NCI-H2029 treated with DMSO at 0.1 percent for 48 hours (cell line): ENCODE data around the gene CHPT1.
"Not testable (repeated sequence)": the region's sequence is repeated elsewhere in the genome, so short reads cannot be mapped to it uniquely, and the experiment has no call there.

Experiments used
- DNase-seq: peaks from one replicate; lab custom pipeline; 2025; lab: John Stamatoyannopoulos, UW

Gene CHPT1

DNA sequence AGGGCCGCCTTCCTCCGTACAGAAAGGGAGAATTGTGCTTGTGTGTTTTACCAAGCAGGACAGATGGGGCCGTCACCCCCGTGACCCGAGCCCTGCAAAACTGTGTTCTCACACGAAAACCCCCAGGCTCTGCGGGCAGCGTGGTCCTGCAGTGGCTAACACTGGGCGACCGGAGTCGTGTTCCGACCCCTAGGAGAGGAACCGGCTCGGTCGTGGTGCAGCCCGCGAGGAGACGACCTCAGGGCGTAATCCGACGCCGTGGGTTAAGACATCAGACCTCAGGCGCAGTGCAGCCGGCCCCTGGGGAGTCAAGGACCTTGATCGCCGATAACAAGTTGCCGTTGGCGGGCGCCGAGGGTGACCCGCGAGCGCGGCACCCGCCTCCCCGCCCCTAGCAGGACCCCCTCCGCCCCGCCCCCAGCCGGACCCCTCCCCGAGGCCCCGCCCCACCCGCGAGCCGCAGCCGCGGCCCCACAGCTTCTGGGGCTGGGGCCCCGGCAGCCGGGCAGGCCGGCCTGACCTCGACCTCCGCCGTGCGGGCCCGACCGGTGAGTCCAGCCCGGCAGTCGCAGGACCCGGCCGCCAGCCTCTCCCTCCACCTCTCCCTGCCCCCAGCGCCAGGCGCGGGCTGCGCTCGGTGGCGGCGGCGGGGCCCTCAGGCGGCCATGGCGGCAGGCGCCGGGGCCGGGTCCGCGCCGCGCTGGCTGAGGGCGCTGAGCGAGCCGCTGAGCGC, at the start of gene CHPT1:
Gene CHPT1 (plus strand): TSS at position 444 of the 733 bp plus-strand sequence. CDS start 222 bp downstream, at position 666.
- DNase-seq, result no peak

DNA sequence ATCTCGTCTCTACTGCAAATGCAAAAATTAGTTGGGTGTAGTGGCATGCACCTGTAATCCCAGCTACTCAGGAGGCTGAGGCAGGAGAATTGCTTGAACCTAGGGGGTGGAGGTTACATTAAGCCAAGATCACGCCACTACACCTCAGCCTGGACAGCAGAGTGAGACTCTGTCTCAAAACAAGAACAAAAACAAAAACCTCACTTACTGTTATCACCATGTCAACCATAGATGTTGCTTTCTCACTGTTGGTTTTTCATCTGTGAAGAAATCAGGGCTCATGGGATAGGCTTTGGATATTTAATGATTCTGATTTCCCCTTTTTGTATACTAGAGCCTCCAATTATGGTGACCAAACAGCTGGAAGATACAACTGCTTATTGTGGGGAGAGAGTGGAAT, 49.7 kb upstream of the CHPT1 start:
- DNase-seq, result no peak

DNA sequence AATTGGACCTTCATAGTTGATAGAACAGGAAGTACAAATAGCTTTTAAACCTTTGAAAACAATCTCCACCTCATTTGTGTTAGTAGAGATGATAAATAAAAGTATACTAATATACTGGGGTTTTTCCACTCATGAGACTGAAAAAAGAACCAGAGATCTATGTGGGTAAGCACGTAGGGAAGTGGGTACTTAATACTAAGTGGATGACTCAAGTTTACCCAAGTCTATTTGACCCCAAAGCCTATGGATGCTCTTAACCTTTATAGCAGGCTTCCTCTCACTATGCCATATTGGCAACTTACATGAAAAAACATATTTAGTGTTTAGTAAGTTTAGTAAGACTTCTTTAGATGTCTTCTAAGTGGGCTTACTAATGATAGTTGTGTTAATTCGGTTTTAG, 49.2 kb upstream of the CHPT1 start:
- no peak for DNase-seq

DNA sequence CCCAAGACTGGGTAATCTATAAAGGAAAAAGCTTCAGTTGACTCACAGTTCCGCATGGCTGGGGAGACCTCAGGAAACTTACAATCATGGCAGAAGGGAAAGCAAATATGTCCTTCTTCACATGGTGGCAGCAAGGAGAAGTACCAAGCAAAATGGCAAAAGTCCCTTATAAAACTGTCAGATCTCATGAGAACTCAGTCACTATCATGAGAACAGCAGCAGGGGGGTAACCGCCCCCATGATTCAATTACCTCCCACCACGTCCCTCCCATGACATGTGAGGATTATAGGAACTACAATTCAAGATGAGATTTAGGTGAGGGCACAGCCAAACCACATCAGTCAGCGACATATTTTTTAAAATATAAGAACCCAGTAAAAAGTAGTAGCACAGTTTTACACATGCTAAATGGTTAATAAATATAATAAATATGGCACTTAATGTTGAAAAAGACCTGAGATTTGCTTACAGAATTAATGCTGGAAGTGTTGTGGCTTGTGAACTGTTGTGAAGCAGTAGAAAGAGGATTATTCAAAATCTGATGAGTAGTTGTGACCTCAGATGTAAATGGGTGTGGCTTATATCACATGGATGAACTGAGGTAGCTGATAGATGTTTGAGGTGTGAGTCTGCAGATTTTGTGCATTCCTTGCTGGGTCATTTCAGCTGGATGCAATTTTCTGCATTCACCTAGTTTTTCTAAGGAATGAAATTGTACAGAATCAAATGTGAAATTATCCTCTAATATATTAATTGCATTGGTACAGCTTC, 46.9 kb upstream of the CHPT1 start:
- DNase-seq, result no peak

DNA sequence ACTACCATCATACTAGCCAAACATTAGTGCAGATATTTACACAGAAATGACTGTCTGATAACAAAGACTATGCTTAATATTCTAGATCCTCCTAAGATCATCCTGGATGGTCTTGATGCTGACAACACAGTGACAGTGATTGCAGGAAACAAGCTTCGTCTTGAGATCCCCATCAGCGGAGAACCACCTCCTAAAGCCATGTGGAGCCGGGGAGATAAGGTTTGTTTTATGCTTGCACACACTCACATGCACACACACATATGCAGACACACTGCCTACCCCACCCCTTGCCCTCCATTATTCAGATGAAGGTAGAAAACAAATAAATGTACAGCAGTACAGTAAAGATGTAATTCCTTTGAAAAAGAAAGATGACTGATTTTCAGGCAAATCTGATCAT, 44.4 kb upstream of the CHPT1 start:
- DNase-seq, result no peak

DNA sequence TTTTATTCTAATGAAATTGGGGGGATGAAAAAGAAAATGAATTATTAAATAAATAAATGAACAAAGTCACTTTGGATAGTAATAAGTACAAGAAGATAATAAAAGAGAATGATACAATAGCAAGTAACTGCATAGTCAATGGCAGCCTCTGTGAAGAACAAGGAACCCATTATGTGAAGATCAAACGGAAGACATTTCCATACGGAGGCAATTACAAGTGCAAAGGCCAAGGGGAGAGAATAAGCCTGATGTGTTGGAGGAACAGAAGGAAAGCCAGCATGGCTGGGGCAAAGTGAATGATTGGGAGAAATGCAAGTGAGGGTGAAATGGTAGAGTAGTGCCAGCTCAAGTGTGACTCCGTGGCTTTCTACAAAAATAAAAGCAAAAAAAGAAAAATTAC, 43.9 kb upstream of the CHPT1 start:
- no peak for DNase-seq

DNA sequence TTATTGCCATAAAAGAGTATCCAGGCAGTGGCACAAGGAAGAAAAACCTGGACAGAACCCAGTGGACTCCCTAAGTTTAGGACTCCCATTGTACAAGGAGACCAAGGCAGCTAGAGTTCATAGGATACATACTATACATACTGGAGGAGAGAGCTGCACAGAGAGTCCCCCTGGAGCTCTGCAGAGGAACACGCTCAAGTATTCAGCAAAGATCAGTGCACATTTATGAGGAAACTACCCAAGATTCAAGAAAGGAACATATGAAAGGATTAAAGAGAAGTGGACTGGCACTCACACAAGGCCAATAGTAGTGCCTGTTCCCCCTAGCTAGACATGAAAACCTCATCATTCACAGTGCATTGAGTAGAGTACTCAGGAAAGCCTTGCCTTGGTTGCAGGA, 43.0 kb upstream of the CHPT1 start:
- DNase-seq, result no peak

DNA sequence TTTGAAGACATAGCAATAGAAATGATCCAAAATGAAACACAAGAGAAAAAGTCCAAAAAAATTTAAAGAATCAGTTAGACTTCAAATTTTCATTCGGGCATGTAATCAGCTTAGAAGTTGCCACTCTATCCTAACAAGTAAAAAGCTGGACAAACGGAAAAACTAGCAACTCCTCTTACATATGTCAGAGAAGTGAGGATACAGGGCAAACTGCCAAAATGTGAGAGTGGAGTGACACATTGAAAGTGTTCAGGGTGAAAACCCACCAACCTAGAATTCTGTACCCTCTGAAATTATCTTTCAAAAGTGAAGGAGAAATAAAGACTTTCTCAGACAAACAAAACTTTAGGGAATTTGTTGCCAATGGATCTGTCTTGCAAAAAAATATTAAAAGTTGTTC, 42.0 kb upstream of the CHPT1 start:
- DNase-seq, result no peak

DNA sequence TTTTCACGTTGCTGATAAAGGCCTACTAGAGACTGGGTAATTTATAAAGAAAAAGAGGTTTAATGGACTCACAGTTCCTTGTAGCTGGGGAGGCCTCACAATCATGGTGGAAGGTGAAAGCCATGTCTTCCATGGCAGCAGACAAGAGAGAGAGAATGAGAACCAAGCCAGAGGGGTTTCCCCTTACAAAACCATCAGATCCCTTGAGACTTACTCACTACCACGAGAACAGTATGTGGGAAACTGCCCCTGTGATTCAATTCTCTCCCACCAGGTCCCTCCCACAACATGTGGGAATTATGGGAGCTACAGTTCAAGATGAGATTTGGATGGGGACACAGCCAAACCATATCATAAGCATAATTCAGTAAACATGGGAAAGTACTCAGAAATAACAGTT, 36.8 kb upstream of the CHPT1 start:
- DNase-seq, result not testable (repeated sequence)

DNA sequence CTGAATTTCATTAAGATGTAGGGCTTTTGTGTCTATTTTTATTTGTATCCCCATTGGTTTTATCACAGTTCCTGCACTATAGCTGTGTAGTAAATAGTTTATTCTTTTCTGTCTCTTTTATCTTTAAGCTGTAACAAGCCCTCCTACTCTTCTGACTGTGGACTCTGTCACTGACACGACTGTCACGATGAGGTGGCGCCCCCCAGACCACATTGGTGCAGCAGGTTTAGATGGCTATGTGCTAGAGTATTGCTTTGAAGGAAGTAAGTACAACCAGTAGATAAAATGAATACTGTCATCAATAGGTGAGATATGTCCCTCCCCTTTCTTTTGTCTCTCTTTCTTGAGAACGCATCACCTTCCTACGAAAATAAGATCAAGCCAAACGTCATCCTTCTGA, 34.1 kb upstream of the CHPT1 start:
- no peak for DNase-seq

DNA sequence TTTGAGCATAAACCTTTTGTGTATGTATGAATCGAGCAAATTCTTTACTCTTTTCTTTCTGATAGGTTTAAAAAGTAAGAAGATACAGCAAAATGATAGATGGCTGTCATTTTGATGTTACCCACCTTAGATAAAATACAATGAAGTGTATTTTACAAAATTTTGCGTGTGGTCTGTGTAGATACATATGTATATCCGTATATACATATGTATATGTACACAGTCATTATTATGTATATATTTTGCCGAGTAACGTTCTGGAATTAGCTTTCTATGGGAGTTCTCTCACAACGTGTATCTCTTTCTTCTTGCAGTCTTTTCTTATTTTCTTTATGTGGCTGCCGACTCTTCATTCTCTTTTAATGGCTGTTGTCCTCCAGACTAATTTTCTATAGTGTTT, 32.4 kb upstream of the CHPT1 start:
- no peak for DNase-seq

DNA sequence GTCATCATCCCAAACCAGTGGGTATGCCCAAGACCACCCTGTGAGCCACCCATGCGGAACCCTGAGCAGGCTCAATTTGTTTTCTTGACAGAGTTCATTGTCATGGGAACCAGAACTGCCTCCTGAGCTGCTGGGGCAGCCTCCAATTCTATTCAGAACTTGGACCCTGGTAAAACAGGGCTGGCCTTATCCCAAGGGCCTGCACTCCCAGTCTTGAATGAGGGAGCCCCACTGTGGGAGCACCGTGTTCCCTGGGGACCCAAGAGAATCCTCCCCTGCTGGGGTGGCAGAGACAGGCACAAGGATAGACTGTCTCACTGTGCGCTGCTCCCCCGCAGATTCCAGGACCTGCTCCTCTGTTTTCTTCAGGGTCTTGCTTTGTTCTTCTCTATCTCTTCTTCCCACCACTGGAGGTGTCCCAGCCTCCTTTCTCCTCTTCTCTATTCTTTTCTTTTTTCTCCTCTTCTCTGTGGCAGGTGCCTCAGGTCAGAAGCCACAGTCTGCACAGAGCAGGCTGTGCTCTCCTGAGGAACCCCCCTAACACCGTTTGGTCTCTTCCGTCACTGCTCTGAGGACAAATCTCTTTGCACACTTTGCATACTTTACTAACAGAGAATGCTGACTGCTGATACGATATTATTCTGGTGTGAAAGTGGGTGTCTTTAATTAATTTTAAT, 31.2 kb upstream of the CHPT1 start:
- DNase-seq, result no peak

DNA sequence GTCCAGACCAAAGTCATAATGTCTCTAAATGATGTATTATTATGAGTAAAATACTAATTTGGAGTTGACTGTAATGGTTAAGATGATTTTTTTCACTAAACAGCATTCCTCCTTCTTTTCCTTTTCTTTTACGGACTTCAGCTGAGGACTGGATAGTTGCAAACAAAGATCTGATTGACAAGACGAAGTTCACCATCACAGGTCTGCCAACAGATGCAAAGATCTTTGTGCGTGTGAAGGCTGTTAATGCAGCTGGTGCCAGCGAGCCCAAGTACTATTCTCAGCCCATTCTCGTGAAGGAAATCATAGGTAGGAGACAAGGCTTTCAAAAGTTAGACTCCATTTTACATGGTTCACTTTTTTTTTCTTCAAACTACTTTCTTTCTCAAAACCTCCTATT, 29.8 kb upstream of the CHPT1 start:
- DNase-seq, result no peak

DNA sequence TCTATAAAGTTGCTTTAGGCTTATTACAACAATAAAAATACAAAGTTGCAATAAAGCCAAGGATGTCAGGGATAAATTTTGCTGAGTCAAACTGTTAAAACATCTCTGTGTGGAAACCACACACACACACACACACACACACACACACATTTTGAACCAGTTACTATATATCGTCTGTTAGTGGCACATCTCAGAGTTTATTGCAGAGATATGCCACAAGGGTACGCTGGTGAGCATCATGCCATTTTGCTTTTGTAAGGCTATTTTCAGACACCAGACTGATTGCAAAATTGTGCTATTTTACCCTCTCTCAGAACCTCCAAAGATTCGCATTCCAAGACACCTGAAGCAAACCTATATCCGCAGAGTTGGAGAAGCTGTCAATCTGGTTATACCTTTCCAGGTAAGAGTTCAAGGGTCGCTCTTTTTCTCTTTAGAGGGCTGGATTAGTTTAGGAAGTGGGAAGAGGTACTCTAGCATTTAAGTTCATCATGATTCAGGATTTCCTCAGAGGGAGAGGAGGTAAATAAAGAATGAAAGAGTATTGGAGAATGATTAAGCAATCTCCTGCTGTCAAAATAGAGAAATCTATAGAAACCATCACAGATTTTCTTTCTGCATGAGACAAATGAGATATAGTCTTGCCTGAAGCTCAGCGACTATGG, 27.3 kb upstream of the CHPT1 start:
- no peak for DNase-seq

DNA sequence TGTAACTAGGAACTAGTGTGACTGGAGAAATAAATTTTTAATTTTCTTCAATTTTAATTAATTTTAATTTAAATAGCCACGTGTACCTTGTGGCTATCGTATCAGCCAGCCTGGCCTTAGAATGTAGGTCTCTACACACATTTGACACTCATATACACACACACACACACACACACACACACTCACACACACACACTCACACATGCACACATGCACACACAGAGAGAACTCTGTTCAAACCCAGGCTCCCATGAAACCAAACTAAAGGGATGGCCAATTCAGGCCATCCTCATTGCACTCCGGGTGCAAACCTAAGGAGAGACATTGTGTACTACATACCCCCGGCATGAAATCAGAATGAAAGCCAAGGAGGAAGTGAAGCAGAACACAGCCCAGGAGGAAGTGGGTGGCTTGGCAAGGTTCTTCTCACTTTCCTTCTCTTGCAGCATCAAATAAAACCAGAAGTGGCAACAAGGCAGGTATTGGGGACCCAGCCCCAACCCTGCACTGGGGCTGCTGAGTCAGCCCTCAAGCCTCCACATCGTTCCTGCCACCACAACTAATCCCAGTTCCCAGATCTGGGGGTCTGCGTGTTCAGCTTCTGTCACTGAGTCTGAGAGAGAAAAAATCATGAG, 26.2 kb upstream of the CHPT1 start:
- DNase-seq, result no peak

DNA sequence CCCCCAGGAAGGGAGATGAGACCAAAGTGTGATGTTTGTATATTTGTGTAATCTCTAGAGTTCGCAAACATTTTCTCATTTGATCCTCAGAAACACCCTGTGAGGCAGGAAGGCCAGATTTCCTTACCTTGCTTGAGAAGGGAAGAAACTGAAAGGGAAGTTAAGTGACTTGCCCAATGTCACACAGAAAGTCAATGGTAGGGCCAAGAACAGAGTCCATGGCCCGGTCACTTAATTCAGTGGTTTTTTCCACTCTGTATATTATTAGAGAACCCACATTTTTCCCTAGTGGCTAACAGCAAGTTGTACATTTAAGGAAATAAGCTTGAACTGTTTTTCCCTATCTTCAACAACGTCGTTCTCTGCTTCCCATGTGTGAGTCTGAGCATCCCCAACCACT, 25.6 kb upstream of the CHPT1 start:
- no peak for DNase-seq

DNA sequence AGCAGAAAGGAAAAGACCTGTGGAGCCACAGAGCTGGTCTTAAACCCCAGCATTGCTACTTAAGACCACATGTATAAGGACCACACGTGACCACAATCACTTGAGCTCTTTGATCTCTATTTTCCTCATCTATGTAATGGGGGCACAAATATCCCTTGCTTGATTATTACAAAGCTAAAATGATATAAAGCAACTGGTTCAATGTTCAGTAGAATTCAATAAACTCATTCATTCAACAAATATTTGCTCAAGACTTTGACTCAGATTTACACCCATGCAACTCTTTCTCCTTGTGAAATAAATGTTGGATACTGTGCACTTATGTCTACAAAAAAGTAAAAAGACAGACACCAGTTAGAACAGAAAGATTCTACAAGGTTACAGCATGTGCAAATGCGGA, 21.9 kb upstream of the CHPT1 start:
- no peak for DNase-seq

DNA sequence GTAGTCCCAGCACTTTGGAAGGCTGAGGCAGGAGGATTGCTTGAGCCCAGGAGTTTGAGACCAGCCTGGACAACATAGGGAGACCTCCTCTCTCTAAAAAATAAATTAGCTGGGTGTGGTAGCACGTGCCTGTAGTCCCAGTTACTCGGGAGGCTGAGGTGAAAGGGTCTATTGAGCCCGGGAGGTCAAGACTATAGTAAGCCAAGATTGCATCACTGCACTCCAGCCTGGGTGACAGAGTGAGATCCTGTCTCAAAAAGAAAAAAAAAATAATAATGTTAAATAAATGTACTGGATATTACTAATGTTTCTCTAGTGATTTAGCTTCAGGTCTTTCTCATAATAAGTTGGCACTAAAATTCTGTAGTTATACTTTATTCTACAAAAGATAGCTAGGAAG, 20.9 kb upstream of the CHPT1 start:
- not testable (repeated sequence) for DNase-seq

DNA sequence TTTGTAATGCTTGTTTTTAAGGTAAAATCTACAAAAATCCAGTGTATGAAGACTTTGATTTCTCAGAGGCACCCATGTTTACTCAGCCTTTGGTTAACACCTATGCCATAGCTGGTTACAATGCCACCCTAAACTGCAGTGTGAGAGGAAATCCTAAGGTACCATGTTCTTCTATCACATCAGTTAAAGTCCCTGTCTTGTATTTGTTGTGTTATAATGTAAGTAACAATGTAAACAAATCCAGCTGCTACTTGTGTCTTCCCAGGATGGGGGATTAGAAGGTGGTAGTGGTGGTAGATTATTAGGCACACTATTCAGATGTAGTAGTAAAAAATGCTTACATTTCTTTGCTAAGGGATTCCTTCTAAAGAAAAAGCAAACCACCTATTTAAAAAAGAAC, 19.4 kb upstream of the CHPT1 start:
- no peak for DNase-seq

DNA sequence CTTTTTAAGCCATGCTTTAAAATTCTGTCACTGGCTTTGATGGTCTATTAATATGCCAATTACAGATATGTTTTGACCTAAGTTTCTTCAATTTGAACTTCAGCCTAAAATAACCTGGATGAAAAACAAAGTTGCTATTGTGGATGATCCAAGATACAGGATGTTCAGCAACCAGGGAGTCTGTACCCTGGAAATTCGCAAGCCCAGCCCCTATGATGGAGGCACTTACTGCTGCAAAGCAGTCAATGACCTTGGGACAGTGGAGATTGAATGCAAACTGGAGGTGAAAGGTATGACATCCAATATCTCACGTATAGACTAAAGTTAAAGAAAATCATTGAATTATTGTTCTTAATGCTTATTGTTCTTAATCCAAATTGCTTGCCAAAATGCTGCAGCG, 17.2 kb upstream of the CHPT1 start:
- DNase-seq, result no peak

DNA sequence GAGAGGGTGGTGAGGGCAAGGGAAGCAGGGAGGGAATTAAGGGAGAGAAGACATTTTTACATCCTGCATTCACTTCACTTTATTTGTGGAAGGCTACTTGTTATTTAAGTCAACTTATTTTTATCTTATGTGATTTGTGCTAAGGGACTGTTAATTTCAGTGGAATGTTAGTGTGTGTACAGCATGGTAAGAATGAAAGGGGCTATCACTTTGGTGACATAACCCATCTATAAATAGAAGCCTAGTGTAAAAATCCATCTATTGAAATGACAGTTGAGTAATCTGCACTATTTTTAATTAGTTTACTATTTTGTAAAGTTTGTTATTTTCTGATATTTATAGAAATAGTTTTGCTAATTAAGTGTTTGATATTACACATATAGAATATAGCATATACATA, 16.8 kb upstream of the CHPT1 start:
- no peak for DNase-seq

DNA sequence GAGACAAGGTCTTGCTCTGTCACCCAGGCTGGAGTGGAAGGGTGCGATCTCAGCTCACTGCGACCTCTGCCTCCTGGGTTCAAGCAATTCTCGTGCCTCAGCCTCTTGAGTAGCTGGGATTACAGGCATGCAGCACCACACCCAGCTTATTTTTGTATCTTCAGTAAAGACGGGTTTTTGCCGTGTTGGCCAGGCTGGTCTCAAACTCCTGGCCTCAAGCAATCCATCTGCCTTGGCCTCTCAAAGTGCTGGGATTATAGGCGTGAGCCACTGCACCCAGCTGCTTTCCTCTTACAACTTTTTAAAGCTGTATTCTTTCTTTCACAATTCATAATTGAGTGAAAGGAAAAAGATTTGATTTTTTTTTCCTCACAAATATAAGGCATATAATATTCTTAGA, 15.8 kb upstream of the CHPT1 start:
- DNase-seq, result not testable (repeated sequence)
